Measurements from ENCODE around the gene VSIR. TPM values are rescaled to one million over a fixed set of nuclear protein-coding genes. Genes with fewer than 3 reads are reported as not detected.

Gene VSIR
- total and polyA plus RNA-seq, 8 donors, result 14.2 to 103 (median 16.2) TPM

- no peak overlapping the region for H3K4me3 ChIP-seq
- intact Hi-C loops (cut with DNase I; ENCODE audit: low total_unique reads), result loop anchor here (5.0 kb wide), 1 partner anchor 423 kb away; no protein-coding TSS in a partner anchor
- H3K27me3 ChIP-seq, result peaks cover 0 to 23% (median 0%) of the 10 kb centered on the region in 3 donors
- DNase-seq, result no peak
- peaks cover 0 to 43% (median 36%) of the 10 kb centered on the region in 4 donors for H3K4me1 ChIP-seq
- WGBS, 5 donors, result 62 to 83% (median 66%) methylated on average over 13 of the region's 13 CpGs
- no peak overlapping the region for H3K27ac ChIP-seq
- H3K36me3 ChIP-seq, result peaks cover 1 to 13% (median 6%) of the 10 kb centered on the region in 4 donors
- no peaks in the 10 kb centered on the region for H3K9me3 ChIP-seq
- TF ChIP-seq POLR2AphosphoS5 (IDR thresholded peaks at IDR 0.05) (no peak), EP300 (IDR thresholded peaks at IDR 0.05) (no peak), POLR2A (IDR thresholded peaks at IDR 0.05) (no peak)
- TF ChIP-seq, protein P1, sequence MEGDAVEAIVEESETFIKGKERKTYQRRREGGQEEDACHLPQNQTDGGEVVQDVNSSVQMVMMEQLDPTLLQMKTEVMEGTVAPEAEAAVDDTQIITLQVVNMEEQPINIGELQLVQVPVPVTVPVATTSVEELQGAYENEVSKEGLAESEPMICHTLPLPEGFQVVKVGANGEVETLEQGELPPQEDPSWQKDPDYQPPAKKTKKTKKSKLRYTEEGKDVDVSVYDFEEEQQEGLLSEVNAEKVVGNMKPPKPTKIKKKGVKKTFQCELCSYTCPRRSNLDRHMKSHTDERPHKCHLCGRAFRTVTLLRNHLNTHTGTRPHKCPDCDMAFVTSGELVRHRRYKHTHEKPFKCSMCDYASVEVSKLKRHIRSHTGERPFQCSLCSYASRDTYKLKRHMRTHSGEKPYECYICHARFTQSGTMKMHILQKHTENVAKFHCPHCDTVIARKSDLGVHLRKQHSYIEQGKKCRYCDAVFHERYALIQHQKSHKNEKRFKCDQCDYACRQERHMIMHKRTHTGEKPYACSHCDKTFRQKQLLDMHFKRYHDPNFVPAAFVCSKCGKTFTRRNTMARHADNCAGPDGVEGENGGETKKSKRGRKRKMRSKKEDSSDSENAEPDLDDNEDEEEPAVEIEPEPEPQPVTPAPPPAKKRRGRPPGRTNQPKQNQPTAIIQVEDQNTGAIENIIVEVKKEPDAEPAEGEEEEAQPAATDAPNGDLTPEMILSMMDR (IDR thresholded peaks at IDR 0.05), result no peak
Measured at GRCh38 chr10:71810048-71810750, 36.9 kb upstream of the VSIR start.

- TF ChIP-seq, protein P1 (IDR thresholded peaks at IDR 0.05), result no peak
- no peak overlapping the region for H3K27ac ChIP-seq
- H3K36me3 ChIP-seq, result peaks cover 0 to 7% (median under 1%) of the 10 kb centered on the region in 4 donors
- no peak for DNase-seq
- H3K4me3 ChIP-seq, result no peak overlapping the region
- WGBS, 5 donors, result 88 to 96% (median 90%) methylated on average over 16 to 25 of the region's 25 CpGs
- peaks cover 0 to 46% (median 36%) of the 10 kb centered on the region in 4 donors for H3K4me1 ChIP-seq
- H3K27me3 ChIP-seq, result peaks cover 0 to 23% (median 0%) of the 10 kb centered on the region in 3 donors
- H3K9me3 ChIP-seq, result no peaks in the 10 kb centered on the region
- intact Hi-C loops (cut with DNase I; ENCODE audit: low total_unique reads), result loop anchor here (5.0 kb wide), 1 partner anchor 422 kb away; no protein-coding TSS in a partner anchor
Measured at GRCh38 chr10:71809628-71810027, 36.3 kb upstream of the VSIR start.

- intact Hi-C loops (cut with DNase I; ENCODE audit: low total_unique reads), result no loop called here
Measured at GRCh38 chr10:71807557-71808510, 34.5 kb upstream of the VSIR start.

More at GRCh38 chr10:71807557-71808510, 34.5 kb upstream of the VSIR start:
- H3K36me3 ChIP-seq, result no peaks in the 10 kb centered on the region
- no peak for DNase-seq
- WGBS, 5 donors, result 87 to 93% (median 93%) methylated on average over 14 to 21 of the region's 21 CpGs
- H3K4me1 ChIP-seq, result peaks cover 0 to 40% (median 29%) of the 10 kb centered on the region in 4 donors
- no peak overlapping the region for H3K27ac ChIP-seq
- no peaks in the 10 kb centered on the region for H3K9me3 ChIP-seq
- peaks cover 0 to 23% (median 0%) of the 10 kb centered on the region in 3 donors for H3K27me3 ChIP-seq
- H3K4me3 ChIP-seq, result no peak overlapping the region
- no peak for TF ChIP-seq POLR2A (IDR thresholded peaks at IDR 0.05)
- no peak for TF ChIP-seq EP300 (IDR thresholded peaks at IDR 0.05)
- TF ChIP-seq, protein P1 (IDR thresholded peaks at IDR 0.05), result no peak
- no peak for TF ChIP-seq POLR2AphosphoS5 (IDR thresholded peaks at IDR 0.05)
